Ishikawa (cell line): Measurements from ENCODE around the gene GNPDA2.

Experiments
- CEBPB ChIP-seq: IDR thresholded peaks from 2 replicates; pipeline ENCODE4 v1.6.1; 2012
- CREB1 ChIP-seq: IDR thresholded peaks from 2 replicates; pipeline ENCODE4 v1.6.1; 2012; ENCODE audit warnings: low read depth
- EGR1 ChIP-seq: IDR thresholded peaks from 2 replicates; pipeline ENCODE4 v1.6.1; 2012
- EP300 ChIP-seq: IDR thresholded peaks from 2 replicates; pipeline ENCODE4 v1.6.1; 2012; ENCODE audit warnings: borderline replicate concordance
- FOXM1 ChIP-seq: IDR thresholded peaks from 2 replicates; pipeline ENCODE4 v1.6.1; 2012; ENCODE audit warnings: low read depth, borderline replicate concordance
- NFIC ChIP-seq: IDR thresholded peaks from 2 replicates; pipeline ENCODE4 v1.6.1; 2012
- RAD21 ChIP-seq: IDR thresholded peaks from 2 replicates; pipeline ENCODE4 v1.6.1; 2012; ENCODE audit warnings: low read depth
- TAF1 ChIP-seq: IDR thresholded peaks from 2 replicates; pipeline ENCODE4 v1.6.1; 2012; ENCODE audit warnings: low read depth, mild to moderate bottlenecking
- TCF12 ChIP-seq: IDR thresholded peaks from 2 replicates; pipeline ENCODE4 v1.6.1; 2012; ENCODE audit warnings: low read depth
- TEAD4 ChIP-seq: IDR thresholded peaks from 2 replicates; pipeline ENCODE4 v1.6.1; 2012
- YY1 ChIP-seq: IDR thresholded peaks from 2 replicates; pipeline ENCODE4 v1.6.1; 2012; ENCODE audit warnings: low read depth
- ZBTB7A ChIP-seq: IDR thresholded peaks from 2 replicates; pipeline ENCODE4 v1.6.1; 2012; ENCODE audit warnings: low read depth
- TF ChIP-seq, protein P1 (sequence below): IDR thresholded peaks from 2 replicates; pipeline ENCODE4 v1.6.1; 2012
- TF ChIP-seq, protein P2 (sequence below): IDR thresholded peaks from 2 replicates; pipeline ENCODE4 v1.6.1; 2012; ENCODE audit warnings: low read depth, mild to moderate bottlenecking
- TF ChIP-seq, protein P3 (sequence below): IDR thresholded peaks from 2 replicates; pipeline ENCODE4 v1.6.1; 2012

GNPDA2 gene

DNA sequence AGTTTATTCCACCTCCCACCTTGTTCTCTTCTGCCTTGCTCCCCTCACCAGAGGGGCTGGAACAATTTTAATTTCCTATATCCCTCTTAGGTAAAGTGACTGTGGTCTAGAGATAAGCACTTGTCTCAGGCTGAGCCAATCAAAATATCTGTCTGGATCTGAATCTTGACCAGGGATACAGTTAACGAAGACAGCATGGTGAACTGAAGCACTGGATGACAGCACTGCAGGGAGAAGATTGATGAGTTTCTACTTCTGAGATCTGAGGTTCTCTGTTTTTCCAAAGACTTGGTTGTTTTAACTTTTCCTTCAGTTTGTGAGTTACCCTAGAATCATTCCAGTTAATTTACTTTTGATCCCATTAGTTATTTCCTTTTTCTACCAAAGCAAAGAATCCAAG, 13.2 kb downstream of the GNPDA2 start:
- TF ChIP-seq, protein P1, sequence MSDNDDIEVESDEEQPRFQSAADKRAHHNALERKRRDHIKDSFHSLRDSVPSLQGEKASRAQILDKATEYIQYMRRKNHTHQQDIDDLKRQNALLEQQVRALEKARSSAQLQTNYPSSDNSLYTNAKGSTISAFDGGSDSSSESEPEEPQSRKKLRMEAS: no peak
- TF ChIP-seq FOXM1 (no peak), EGR1 (no peak), EP300 (no peak), ZBTB7A (no peak), TEAD4 (no peak), TAF1 (no peak), CREB1 (no peak), CEBPB (no peak), RAD21 (no peak), YY1 (no peak), NFIC (no peak), TCF12 (no peak)
- TF ChIP-seq, protein P2, sequence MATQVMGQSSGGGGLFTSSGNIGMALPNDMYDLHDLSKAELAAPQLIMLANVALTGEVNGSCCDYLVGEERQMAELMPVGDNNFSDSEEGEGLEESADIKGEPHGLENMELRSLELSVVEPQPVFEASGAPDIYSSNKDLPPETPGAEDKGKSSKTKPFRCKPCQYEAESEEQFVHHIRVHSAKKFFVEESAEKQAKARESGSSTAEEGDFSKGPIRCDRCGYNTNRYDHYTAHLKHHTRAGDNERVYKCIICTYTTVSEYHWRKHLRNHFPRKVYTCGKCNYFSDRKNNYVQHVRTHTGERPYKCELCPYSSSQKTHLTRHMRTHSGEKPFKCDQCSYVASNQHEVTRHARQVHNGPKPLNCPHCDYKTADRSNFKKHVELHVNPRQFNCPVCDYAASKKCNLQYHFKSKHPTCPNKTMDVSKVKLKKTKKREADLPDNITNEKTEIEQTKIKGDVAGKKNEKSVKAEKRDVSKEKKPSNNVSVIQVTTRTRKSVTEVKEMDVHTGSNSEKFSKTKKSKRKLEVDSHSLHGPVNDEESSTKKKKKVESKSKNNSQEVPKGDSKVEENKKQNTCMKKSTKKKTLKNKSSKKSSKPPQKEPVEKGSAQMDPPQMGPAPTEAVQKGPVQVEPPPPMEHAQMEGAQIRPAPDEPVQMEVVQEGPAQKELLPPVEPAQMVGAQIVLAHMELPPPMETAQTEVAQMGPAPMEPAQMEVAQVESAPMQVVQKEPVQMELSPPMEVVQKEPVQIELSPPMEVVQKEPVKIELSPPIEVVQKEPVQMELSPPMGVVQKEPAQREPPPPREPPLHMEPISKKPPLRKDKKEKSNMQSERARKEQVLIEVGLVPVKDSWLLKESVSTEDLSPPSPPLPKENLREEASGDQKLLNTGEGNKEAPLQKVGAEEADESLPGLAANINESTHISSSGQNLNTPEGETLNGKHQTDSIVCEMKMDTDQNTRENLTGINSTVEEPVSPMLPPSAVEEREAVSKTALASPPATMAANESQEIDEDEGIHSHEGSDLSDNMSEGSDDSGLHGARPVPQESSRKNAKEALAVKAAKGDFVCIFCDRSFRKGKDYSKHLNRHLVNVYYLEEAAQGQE: no peak
- TF ChIP-seq, protein P3, sequence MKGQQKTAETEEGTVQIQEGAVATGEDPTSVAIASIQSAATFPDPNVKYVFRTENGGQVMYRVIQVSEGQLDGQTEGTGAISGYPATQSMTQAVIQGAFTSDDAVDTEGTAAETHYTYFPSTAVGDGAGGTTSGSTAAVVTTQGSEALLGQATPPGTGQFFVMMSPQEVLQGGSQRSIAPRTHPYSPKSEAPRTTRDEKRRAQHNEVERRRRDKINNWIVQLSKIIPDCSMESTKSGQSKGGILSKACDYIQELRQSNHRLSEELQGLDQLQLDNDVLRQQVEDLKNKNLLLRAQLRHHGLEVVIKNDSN: no peak

- no peak for TF ChIP-seq TAF1
Measured at GRCh38 chr4:44704673-44705072, 21.7 kb downstream of the GNPDA2 start.

DNA sequence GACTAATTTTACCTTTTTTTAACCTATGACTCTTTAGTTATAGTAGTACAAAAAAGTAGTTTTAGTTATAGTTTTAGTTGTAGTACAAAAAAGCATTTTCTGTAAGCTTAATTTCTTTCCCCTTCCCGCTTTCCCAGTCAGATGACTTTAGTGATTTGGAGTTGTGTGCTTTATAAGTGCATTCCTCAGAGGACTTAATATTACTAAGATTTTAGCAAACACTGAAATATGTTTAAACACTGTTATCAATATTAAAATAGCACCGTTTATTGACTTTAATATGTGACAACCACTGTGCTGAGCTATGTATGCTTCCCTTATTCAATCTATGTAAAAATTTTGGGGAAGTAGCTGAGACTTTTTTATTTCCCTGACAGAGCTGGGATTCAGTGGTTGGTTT, 25.3 kb downstream of the GNPDA2 start:
- TF ChIP-seq CEBPB: no peak
- no peak for TF ChIP-seq EP300
- no peak for TF ChIP-seq CREB1
- TF ChIP-seq, protein P3: no peak
- no peak for TF ChIP-seq TAF1
- TF ChIP-seq, protein P2: no peak
- TF ChIP-seq TEAD4: no peak
- TF ChIP-seq EGR1: no peak
- TF ChIP-seq ZBTB7A: no peak
- no peak for TF ChIP-seq YY1

- TF ChIP-seq CREB1: no peak
- TF ChIP-seq, protein P1: no peak
- TF ChIP-seq TEAD4: no peak
- TF ChIP-seq EGR1: no peak
- no peak for TF ChIP-seq EP300
- TF ChIP-seq YY1: no peak
- no peak for TF ChIP-seq CEBPB
- TF ChIP-seq ZBTB7A: no peak
- no peak for TF ChIP-seq TCF12
- TF ChIP-seq, protein P3: no peak
- TF ChIP-seq NFIC: no peak
- TF ChIP-seq, protein P2: no peak
- no peak for TF ChIP-seq RAD21
- TF ChIP-seq FOXM1: no peak
- no peak for TF ChIP-seq TAF1
Measured at GRCh38 chr4:44700427-44700826, 25.9 kb downstream of the GNPDA2 start.

DNA sequence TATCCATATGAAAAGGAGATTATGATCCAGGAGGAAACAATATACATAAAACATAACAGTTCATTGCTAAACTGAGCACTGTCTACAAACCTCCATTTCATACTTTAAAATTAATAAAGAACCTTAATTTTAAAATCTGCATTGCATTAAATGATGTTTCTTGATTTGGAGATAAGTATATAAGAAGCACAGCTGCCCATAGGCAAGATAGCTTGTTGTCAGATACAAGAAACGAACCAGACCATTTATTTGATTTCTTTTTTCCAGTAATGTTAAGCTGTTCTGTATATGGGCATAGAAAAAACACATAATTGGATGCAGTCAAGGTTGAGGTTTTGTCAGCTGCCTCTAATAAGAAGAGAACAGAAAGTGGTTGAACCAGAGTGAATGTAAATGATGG, 41.7 kb downstream of the GNPDA2 start:
- TF ChIP-seq, protein P2: no peak
- TF ChIP-seq EGR1 (no peak), TEAD4 (no peak), NFIC (no peak), TAF1 (no peak), TCF12 (no peak), RAD21 (no peak), FOXM1 (no peak), EP300 (no peak), CREB1 (no peak), YY1 (no peak), ZBTB7A (no peak), CEBPB (no peak)
- TF ChIP-seq, protein P1: no peak
- TF ChIP-seq, protein P3: no peak
